NCI-H526 (cell line): ENCODE measurements around the gene ZBTB7A.

Experiments
- DNase-seq, 2 experiments: peaks; one replicate each; lab custom pipeline; 2025; lab: John Stamatoyannopoulos, UW

ZBTB7A gene

GRCh38 chr19:4036576-4037300 lies 30.0 kb downstream of the ZBTB7A start:
- DNase-seq, result no peak

- no peak for DNase-seq
Measured at GRCh38 chr19:4035582-4035981, 31.1 kb downstream of the ZBTB7A start.

- DNase-seq, result no peak
Measured at GRCh38 chr19:4035018-4035566, 31.6 kb downstream of the ZBTB7A start.

GRCh38 chr19:4034048-4035017 lies 32.4 kb downstream of the ZBTB7A start:
- DNase-seq, result no peak

- DNase-seq, result no peak
Measured at GRCh38 chr19:4033028-4033956, 33.4 kb downstream of the ZBTB7A start.

GRCh38 chr19:4032436-4032835 lies 34.3 kb downstream of the ZBTB7A start:
- DNase-seq, result no peak

GRCh38 chr19:4031420-4031819 lies 35.3 kb downstream of the ZBTB7A start:
- no peak for DNase-seq

- DNase-seq, result no peak
Measured at GRCh38 chr19:4030981-4031380, 35.7 kb downstream of the ZBTB7A start.

- no peak for DNase-seq
Measured at GRCh38 chr19:4030552-4030951, 36.1 kb downstream of the ZBTB7A start.

GRCh38 chr19:4029247-4029614 lies 37.5 kb downstream of the ZBTB7A start:
- DNase-seq, result no peak

GRCh38 chr19:4028334-4029246 lies 38.1 kb downstream of the ZBTB7A start:
- DNase-seq, result no peak

- DNase-seq, result no peak
Measured at GRCh38 chr19:4027146-4027545, 39.6 kb downstream of the ZBTB7A start.

- no peak for DNase-seq
Measured at GRCh38 chr19:4025317-4025716, 41.4 kb downstream of the ZBTB7A start.

- DNase-seq, result no peak
Measured at GRCh38 chr19:4023600-4024398, 42.9 kb downstream of the ZBTB7A start.

- no peak for DNase-seq
Measured at GRCh38 chr19:4019578-4019977, 47.1 kb downstream of the ZBTB7A start.

GRCh38 chr19:4018775-4019504 lies 47.8 kb downstream of the ZBTB7A start:
- no peak for DNase-seq

GRCh38 chr19:4018140-4018613 lies 48.5 kb downstream of the ZBTB7A start:
- peak in 1 of 2 experiments; percentile 35 for DNase-seq

- no peak for DNase-seq
Measured at GRCh38 chr19:4016903-4017638, 49.6 kb downstream of the ZBTB7A start.
